ENCODE data around the gene TAF4. TPM values are rescaled to one million over a fixed set of nuclear protein-coding genes. Genes with fewer than 3 reads are reported as not detected.

TAF4 gene
- total and polyA plus RNA-seq, 2 of the 13 experiments (the other 11 are each of a cell fraction or from before 2014, with no cell fraction given): 5.9 to 12.0 TPM

DNA sequence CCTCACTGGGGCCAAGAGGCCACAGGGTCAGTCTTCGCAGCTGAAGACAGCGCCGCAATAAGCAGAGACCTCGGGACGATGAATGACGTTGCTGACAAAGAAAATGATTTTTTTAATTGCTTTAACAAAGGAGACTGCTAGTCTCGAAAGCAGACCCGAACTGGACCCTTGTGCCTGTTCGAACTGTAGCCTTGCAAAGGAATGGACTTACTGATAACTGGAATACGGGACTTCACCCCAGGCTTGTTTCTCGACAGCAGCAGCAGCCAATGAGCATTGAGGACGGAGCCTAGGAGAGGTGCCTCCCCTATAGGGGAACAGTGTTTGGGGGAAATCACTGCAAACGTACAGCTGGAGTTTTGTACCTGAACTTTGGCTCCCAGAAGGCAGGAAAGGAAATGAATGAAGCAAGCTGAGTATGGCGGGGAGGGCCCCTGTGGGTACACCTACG lies 1.3 kb upstream of the TAF4 start (continued):
- TF ChIP-seq HNF4G (IDR thresholded peaks at IDR 0.05; ENCODE audit: borderline replicate concordance, low read depth, low read length) (peak; percentile 94), HNF4G (CRISPR knock-in tag; IDR thresholded peaks at IDR 0.05; ENCODE audit: borderline replicate concordance, low read depth) (peak; percentile 82; the same call in 1 of the 2 replicates), SRSF1 (optimal IDR thresholded peaks at IDR 0.05; ENCODE audit: low read depth, low read length) (no peak), ZNF543 (CRISPR knock-in tag; IDR thresholded peaks at IDR 0.05) (peak; percentile 88; the same call in 1 of the 2 replicates), ZNF256 (CRISPR knock-in tag; conservative IDR thresholded peaks at IDR 0.05) (no peak), ZNF292 (CRISPR knock-in tag; IDR thresholded peaks at IDR 0.05; ENCODE audit: borderline replicate concordance, low read depth) (no peak), MED13 (CRISPR knock-in tag; IDR thresholded peaks at IDR 0.05) (peak; percentile 39; the same call in 1 of the 2 replicates), ZBTB21 (CRISPR knock-in tag; IDR thresholded peaks at IDR 0.05) (no peak), SETDB1 (CRISPR knock-in tag; IDR thresholded peaks at IDR 0.05; ENCODE audit: borderline replicate concordance) (no peak), SSRP1 (CRISPR knock-in tag; IDR thresholded peaks at IDR 0.05) (no peak), ZNF460 (CRISPR knock-in tag; IDR thresholded peaks at IDR 0.05; ENCODE audit: borderline replicate concordance) (no peak), TBL1XR1 (IDR thresholded peaks at IDR 0.05; ENCODE audit: borderline replicate concordance, low read length, partially characterized antibody) (no peak), CEBPZ (IDR thresholded peaks at IDR 0.05; ENCODE audit: low read length) (no peak), STAG1 (CRISPR knock-in tag; IDR thresholded peaks at IDR 0.05) (peak; percentile 37), SNAI1 (CRISPR knock-in tag; IDR thresholded peaks at IDR 0.05; ENCODE audit: borderline replicate concordance) (0 out of 2 replicates have a peak, but pooled peaks have one; percentile 36), MBNL3 (CRISPR knock-in tag; conservative IDR thresholded peaks at IDR 0.05) (no peak), ZNF703 (CRISPR knock-in tag; IDR thresholded peaks at IDR 0.05; ENCODE audit: borderline replicate concordance) (no peak), CBX2 (IDR thresholded peaks at IDR 0.05; ENCODE audit: low read depth, low read length) (no peak), CBX2 (CRISPR knock-in tag; IDR thresholded peaks at IDR 0.05; ENCODE audit: low read depth) (no peak)
- TF ChIP-seq, protein P1, sequence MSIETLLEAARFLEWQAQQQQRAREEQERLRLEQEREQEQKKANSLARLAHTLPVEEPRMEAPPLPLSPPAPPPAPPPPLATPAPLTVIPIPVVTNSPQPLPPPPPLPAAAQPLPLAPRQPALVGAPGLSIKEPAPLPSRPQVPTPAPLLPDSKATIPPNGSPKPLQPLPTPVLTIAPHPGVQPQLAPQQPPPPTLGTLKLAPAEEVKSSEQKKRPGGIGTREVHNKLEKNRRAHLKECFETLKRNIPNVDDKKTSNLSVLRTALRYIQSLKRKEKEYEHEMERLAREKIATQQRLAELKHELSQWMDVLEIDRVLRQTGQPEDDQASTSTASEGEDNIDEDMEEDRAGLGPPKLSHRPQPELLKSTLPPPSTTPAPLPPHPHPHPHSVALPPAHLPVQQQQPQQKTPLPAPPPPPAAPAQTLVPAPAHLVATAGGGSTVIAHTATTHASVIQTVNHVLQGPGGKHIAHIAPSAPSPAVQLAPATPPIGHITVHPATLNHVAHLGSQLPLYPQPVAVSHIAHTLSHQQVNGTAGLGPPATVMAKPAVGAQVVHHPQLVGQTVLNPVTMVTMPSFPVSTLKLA (IDR thresholded peaks at IDR 0.05): no peak
- TF ChIP-seq, protein P2, sequence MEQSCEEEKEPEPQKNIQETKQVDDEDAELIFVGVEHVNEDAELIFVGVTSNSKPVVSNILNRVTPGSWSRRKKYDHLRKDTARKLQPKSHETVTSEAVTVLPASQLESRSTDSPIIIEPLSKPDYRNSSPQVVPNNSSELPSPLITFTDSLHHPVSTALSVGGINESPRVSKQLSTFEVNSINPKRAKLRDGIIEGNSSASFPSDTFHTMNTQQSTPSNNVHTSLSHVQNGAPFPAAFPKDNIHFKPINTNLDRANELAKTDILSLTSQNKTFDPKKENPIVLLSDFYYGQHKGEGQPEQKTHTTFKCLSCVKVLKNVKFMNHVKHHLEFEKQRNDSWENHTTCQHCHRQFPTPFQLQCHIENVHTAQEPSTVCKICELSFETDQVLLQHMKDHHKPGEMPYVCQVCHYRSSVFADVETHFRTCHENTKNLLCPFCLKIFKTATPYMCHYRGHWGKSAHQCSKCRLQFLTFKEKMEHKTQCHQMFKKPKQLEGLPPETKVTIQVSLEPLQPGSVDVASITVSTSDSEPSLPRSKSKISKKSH (CRISPR knock-in tag; IDR thresholded peaks at IDR 0.05; ENCODE audit: borderline replicate concordance): no peak; the same call in 1 of the 2 replicates
- TF ChIP-seq, protein P3, sequence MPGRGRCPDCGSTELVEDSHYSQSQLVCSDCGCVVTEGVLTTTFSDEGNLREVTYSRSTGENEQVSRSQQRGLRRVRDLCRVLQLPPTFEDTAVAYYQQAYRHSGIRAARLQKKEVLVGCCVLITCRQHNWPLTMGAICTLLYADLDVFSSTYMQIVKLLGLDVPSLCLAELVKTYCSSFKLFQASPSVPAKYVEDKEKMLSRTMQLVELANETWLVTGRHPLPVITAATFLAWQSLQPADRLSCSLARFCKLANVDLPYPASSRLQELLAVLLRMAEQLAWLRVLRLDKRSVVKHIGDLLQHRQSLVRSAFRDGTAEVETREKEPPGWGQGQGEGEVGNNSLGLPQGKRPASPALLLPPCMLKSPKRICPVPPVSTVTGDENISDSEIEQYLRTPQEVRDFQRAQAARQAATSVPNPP (CRISPR knock-in tag; IDR thresholded peaks at IDR 0.05): no peak
- TF ChIP-seq, protein P4, sequence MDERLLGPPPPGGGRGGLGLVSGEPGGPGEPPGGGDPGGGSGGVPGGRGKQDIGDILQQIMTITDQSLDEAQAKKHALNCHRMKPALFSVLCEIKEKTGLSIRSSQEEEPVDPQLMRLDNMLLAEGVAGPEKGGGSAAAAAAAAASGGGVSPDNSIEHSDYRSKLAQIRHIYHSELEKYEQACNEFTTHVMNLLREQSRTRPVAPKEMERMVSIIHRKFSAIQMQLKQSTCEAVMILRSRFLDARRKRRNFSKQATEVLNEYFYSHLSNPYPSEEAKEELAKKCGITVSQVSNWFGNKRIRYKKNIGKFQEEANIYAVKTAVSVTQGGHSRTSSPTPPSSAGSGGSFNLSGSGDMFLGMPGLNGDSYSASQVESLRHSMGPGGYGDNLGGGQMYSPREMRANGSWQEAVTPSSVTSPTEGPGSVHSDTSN (CRISPR knock-in tag; IDR thresholded peaks at IDR 0.05): peak; percentile 74

All from HepG2 (cell line).